ELF-1 (cell line): ENCODE measurements around the gene SCYGR4.
"Not testable (repeated sequence)": the region's sequence is repeated elsewhere in the genome, so short reads cannot be mapped to it uniquely, and the experiment has no call there.

Source experiments
- DNase-seq: peaks from one replicate; pipeline ENCODE4 v3.0.0-alpha.2; 2016; ENCODE audit warnings: low read depth, low spot score

Gene SCYGR4, protein sequence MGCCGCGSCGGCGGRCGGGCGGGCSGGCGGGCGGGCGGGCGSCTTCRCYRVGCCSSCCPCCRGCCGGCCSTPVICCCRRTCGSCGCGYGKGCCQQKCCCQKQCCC

DNA sequence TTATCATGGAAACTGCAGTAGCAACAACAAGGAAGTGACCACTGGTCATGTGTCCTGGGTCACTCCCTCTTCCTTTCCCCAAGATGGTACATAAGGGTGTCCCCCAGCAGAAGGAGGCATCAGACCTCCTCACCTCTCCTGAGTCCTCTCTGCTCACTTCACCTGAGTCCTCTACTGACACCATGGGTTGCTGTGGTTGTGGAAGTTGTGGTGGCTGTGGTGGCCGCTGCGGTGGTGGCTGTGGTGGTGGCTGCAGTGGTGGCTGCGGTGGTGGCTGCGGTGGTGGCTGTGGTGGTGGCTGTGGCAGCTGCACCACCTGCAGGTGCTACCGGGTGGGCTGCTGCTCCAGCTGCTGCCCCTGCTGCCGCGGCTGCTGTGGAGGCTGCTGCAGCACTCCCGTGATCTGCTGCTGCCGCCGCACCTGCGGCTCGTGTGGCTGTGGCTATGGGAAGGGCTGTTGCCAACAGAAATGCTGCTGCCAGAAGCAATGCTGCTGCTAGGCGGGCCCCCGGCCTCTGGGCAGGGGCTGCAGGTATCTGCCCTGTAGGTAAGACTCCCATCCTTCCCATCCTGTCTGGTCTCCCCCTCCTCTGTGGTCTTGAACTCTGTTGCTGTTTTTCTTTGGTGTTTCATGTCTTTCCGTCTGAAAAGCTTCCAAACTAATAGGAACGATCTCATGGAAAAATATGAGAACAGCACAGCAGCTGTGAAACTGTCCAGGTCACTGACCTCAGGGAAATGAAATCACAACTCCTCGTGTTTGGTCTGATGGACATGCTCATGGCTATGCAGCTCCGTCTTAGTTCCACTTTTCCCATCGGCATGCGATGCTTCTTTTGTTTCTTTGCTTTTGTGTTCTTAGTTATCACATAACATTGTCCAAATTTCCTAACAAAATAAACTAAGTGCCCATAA is at the start of gene SCYGR4:
Gene SCYGR4, plus strand, starts transcription at position 183 of the 915 bp plus-strand sequence. Its CDS starts 0 bp downstream, at position 183.
- no peak for DNase-seq

DNA sequence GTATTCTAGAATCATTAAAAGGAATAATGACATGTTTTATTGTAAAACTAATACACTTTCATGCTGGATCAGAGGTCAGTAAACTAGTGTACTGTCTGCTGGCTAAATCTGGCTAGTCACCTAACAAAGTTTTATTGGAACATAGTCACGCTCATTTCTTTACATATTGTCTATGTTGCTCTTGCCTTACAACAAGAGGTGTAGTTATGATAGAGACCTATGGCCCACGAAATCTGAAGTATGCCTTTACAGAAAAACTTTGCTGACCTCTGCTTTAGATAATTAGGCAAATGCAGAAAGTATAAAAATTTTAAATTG is 48.5 kb upstream of the SCYGR4 start:
- no peak for DNase-seq

DNA sequence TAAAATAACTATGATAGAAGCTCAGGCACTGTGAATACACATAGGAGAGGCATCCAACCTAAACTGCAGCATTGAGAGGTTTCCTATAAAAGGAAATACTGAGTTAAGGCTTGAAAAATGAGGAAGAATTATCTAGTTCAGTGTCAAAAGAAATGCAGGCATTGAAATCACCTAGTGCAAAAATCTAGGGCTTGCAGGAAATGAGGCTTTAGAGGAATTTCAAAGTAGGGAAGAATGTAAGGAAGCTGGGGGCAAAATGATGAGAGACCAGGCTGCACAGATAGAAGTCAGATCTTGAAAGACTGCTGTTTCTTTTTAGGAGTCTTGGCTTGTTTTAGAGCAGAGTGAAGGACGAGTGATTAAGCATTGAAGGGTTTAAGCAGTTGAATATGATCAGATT is 46.7 kb upstream of the SCYGR4 start:
- no peak for DNase-seq

GRCh38 chr2:227576110-227576509 is 41.2 kb upstream of the SCYGR4 start:
- no peak for DNase-seq

- DNase-seq = no peak
These were observed 40.5 kb upstream of the SCYGR4 start for GRCh38 chr2:227576812-227577211.

GRCh38 chr2:227577555-227577954 is 39.7 kb upstream of the SCYGR4 start:
- no peak for DNase-seq

DNA sequence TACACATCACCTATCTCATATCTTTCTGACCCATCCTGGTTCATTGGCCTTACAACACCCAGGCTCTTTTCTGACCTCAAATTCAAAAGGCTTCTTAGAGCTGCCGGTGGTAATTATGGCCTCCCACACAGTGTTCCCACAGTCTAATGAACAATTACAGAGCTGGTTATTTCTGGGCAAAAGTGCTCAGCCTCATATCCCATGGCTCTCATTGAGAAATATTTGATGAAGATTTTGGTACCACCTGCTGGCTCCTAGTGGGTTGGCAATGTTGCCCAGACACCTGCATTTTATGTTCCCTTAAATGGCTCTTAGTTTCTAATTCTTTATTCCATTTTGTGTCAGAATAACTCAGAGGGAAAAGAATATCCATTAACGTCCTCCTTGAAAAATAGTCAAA is 38.7 kb upstream of the SCYGR4 start:
- no peak for DNase-seq

DNA sequence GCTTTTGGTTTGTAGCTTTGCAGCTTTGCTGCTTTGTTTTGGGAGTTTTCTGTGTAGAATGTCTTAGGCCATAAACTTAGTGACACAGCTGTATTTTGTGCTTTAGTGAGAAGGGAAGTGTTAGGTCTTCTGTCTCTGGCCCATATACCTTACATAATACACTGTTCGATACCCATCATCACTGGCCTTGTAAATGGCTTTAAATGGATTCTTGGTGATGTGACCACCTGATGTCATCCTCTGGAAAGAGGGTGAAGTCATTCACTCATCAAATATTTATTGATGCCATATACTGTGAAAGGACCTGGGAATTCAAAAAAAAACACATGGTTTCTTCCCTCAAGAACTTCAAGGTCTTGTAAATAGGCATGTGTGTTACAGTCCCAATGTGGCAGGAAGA is 37.5 kb upstream of the SCYGR4 start:
- DNase-seq = no peak

DNA sequence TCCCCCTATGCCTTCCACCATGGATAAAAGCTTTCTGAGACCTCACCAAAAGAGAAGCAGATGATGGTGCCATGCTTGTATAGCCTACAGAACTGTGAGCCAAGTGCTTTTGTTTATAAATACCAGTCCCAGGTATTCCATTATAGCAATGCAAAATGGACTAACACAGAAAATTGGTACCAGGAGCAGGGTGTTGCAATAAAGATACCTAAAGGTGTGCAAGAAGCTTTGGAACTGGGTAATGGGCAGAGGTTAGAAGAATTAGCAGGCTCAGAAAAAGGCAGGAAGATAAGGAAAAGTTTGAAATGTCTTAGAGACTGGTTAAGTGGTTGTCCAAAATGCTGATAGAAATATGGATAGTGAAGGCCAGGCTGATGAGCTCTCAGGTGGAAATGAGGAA is 34.9 kb upstream of the SCYGR4 start:
- DNase-seq = no peak

DNA sequence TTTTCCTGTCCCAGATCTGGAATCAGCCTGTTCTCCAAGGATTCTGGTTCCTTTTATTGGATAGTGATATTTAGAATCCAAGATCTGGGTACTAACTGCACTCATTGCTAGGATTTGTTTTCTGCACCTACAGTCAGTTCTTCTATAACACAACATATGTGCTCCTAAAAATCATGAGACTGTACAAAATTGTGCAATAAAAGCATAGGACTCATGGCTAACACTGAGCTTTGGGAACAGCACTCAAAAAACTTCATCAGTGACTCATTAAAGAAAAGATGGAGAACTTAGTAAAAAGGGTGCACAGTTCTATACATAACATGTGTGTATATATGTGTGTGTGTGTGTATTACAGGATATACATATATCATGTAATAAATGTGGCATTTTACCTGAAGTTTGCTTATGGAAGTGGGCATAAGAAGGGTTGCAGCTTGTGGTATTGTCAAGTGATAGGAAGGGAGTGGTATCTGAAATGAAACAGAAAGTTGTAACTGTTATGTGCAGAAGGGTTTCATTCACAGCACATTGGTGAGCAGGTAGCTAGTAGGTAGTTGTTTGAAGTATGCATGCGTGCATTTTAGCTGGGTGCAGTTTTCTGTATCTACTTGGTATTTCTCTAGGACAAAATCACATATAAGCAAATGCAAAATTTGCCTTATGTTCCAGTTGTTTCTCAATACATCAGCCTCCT is 24.5 kb upstream of the SCYGR4 start:
- DNase-seq = no peak

GRCh38 chr2:227595797-227596196 is 21.5 kb upstream of the SCYGR4 start:
- no peak for DNase-seq

DNA sequence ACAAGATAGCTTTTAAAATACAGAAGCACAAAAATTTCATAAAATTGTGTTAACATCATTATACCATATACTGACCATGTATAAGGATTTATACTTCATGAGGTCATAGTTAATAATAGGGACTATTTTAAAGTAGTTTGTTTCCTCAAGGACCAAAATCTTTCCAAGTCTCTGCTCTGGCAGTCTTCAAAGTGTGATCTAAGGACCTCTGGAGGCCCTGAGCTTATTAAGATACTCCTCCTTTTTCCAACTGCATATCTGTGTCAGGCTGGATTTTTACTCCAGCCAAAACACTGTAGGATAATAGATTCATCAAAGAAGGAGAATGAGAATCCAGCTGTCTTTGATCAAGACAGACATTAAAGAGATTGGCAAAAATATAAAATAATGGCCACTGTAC is 20.3 kb upstream of the SCYGR4 start:
- no peak for DNase-seq

GRCh38 chr2:227597998-227598397 is 19.3 kb upstream of the SCYGR4 start:
- DNase-seq = peak; percentile 46

- not testable (repeated sequence) for DNase-seq
These were observed 18.3 kb upstream of the SCYGR4 start, which contains the start of gene SCYGR2 for GRCh38 chr2:227598835-227599503. TSS of gene SCYGR2 (plus strand) at chr2:227598893. CDS start at chr2:227598893, 0 bp downstream.

DNA sequence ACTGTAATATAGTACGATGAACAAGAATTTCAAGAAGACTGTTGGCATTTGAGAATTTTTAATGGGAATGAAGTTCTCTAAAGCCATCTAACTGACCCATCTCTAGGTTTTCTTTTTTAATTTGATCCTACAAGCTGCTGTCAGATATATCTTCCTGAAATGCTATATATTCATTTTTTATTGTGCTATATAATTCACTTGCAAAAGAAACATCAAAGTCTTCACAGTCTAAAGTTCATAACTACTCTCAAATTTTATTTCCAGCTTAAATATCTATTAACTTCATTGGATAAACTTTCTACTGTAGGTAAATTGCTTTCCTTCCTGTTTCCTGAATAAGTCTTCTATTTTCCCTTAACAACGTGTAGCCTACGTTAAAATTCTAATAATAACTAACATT is 14.9 kb upstream of the SCYGR4 start:
- DNase-seq = no peak

DNA sequence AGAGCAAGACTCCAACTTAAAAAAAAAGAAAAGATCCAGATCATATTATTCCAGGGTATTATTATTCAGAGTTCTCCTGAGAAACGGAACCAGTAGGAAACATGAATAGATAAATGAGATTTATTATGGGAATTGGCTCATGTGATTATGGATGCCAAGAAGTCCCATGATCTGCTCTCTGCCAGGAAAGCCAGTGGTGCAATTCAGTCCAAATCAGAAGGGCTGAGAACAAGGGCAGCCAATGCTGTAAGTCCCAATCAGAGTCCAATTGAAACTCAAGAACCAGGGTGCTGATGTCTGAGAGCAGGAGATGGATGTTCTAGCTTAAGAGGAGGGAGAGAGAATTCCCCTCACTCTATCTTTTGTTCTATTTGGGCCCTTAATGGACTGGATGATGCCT is 10.8 kb upstream of the SCYGR4 start:
- DNase-seq = no peak

GRCh38 chr2:227607941-227608340 is 9.4 kb upstream of the SCYGR4 start:
- DNase-seq = no peak

DNA sequence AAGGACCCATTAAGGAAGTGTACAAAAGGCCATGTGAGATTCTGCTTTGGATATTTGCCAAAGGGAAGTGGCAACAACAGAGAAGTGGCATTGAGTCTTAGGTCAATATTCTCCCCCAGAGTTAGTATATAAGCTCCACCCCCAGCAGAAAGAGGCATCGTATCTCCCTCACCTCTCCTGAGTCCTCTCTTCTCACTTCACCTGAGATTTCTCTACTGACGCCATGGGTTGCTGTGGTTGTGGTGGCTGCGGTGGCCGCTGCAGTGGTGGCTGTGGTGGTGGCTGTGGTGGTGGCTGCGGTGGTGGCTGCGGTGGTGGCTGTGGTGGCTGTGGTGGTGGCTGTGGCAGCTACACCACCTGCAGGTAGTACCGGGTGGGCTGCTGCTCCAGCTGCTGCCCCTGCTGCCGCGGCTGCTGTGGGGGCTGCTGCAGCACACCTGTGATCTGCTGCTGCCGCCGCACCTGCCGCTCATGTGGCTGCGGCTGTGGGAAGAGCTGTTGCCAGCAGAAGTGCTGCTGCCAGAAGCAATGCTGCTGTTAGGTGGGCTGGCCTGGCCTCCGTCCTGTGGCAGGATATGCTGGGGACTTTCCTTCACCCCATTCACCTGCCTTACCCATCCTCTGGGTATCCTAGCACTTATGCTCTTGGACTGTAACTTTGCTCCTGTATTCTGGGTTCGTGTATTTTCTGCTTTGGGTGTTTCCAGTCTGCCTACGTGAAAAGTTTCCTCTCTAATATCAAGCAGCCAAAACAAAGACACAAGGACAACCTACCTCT is 8.5 kb upstream of the SCYGR4 start:
- DNase-seq = no peak

DNA sequence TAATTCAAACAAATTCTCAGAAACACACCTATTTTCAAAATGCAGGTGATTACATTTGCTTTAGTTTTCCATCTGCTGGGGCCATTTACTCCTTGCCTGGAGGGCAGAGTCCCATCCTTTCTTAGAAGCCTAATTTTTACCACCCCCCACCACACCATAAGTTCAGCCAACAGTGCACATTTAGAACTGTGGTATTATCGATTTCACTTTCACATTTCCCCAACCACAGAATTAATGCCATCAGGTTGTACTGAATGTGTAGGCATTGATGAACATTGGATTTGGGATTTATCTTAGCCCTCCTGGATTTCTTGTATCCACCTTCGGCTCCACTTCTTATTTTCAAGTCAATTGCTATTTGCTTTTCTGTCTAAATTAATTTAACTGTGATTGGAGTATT is 7.2 kb upstream of the SCYGR4 start:
- no peak for DNase-seq

GRCh38 chr2:227612546-227613271 is 4.6 kb upstream of the SCYGR4 start:
- peak; percentile 66 for DNase-seq

GRCh38 chr2:227613272-227613660 is 4.0 kb upstream of the SCYGR4 start:
- no peak for DNase-seq
